GM12878 (cell line): Measurements from ENCODE around the gene SSBP2.

Experiments used
- ATF7 ChIP-seq: fragments of 450-650 bp; IDR thresholded peaks from 2 replicates; pipeline ENCODE4 v1.6.1; 2016; ENCODE audit warnings: low read depth, mild to moderate bottlenecking
- EZH2 ChIP-seq: IDR thresholded peaks from 2 replicates; pipeline ENCODE4 v1.6.1; 2012; ENCODE audit warnings: low read depth, mild to moderate bottlenecking, control low read depth, inconsistent platforms, low read length, borderline replicate concordance; ENCODE audit not compliant: control insufficient read depth
- HDAC6 ChIP-seq: fragments of 200-600 bp; sonication (generic); IDR thresholded peaks from one replicate; pipeline ENCODE4 v1.8.0; 2017; ENCODE audit warnings: antibody characterized with exemption; ENCODE audit not compliant: unreplicated experiment
- POLR2A ChIP-seq: IDR thresholded peaks from 2 replicates; pipeline ENCODE4 v1.6.1; 2011; ENCODE audit warnings: low read depth, mild to moderate bottlenecking, low read length
- POLR2AphosphoS5 ChIP-seq: IDR thresholded peaks from 2 replicates; pipeline ENCODE4 v1.6.1; 2011; ENCODE audit warnings: mild to moderate bottlenecking, low read length, inconsistent platforms
- RELA ChIP-seq: fragments of 450-650 bp; IDR thresholded peaks from 2 replicates; pipeline ENCODE4 v1.8.0; 2014; ENCODE audit warnings: borderline replicate concordance; ENCODE audit not compliant: partially characterized antibody
- USF2 ChIP-seq: IDR thresholded peaks from 2 replicates; pipeline ENCODE4 v1.6.1; 2011; ENCODE audit warnings: low read depth, low read length, improper control_type of control experiment, borderline replicate concordance
- ZBTB40 ChIP-seq: fragments of 450-650 bp; IDR thresholded peaks from 2 replicates; pipeline ENCODE4 v1.6.1; 2016; ENCODE audit warnings: mild to moderate bottlenecking, moderate library complexity, borderline replicate concordance
- TF ChIP-seq, protein P1 (sequence below), 3 experiments: IDR thresholded peaks in 2 of 3; conservative IDR thresholded peaks in 1 of 3; 2 replicates each; pipeline ENCODE4 v1.5.1; 2011; ENCODE audit warnings: low read depth in 3 of 3, low read length in 3 of 3, mild to moderate bottlenecking in 3 of 3, control low read depth in 2 of 3, moderate library complexity in 2 of 3, inconsistent platforms in 1 of 3, mixed read lengths in 1 of 3; ENCODE audit not compliant: control insufficient read depth in 2 of 3, insufficient read depth in 1 of 3; ENCODE audit errors: extremely low read depth in 1 of 3
- TF ChIP-seq, protein P2 (sequence below): IDR thresholded peaks from 2 replicates; pipeline ENCODE4 v1.6.1; 2012; ENCODE audit warnings: low read depth, low read length, improper control_type of control experiment

- TF ChIP-seq USF2 (no peak), EZH2 (no peak), POLR2A (no peak), ZBTB40 (no peak), ATF7 (no peak), RELA (no peak), POLR2AphosphoS5 (no peak), HDAC6 (no peak)
- TF ChIP-seq, protein P1, sequence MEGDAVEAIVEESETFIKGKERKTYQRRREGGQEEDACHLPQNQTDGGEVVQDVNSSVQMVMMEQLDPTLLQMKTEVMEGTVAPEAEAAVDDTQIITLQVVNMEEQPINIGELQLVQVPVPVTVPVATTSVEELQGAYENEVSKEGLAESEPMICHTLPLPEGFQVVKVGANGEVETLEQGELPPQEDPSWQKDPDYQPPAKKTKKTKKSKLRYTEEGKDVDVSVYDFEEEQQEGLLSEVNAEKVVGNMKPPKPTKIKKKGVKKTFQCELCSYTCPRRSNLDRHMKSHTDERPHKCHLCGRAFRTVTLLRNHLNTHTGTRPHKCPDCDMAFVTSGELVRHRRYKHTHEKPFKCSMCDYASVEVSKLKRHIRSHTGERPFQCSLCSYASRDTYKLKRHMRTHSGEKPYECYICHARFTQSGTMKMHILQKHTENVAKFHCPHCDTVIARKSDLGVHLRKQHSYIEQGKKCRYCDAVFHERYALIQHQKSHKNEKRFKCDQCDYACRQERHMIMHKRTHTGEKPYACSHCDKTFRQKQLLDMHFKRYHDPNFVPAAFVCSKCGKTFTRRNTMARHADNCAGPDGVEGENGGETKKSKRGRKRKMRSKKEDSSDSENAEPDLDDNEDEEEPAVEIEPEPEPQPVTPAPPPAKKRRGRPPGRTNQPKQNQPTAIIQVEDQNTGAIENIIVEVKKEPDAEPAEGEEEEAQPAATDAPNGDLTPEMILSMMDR (IDR thresholded peaks at IDR 0.05 in 2 of 3, conservative IDR thresholded peaks at IDR 0.05 in 1 of 3; ENCODE audit: control insufficient read depth in 2 of 3, extremely low read depth in 1 of 3, insufficient read depth in 1 of 3, low read depth in 3 of 3, low read length in 3 of 3): no peak
- TF ChIP-seq, protein P2, sequence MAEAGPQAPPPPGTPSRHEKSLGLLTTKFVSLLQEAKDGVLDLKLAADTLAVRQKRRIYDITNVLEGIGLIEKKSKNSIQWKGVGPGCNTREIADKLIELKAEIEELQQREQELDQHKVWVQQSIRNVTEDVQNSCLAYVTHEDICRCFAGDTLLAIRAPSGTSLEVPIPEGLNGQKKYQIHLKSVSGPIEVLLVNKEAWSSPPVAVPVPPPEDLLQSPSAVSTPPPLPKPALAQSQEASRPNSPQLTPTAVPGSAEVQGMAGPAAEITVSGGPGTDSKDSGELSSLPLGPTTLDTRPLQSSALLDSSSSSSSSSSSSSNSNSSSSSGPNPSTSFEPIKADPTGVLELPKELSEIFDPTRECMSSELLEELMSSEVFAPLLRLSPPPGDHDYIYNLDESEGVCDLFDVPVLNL: no peak
Measured at GRCh38 chr5:81609810-81610375, 141.0 kb downstream of the SSBP2 start.
